Measurements from ENCODE around the gene SYNDIG1.
"Not testable (repeated sequence)": the region's sequence is repeated elsewhere in the genome, so short reads cannot be mapped to it uniquely, and the experiment has no call there.

The SYNDIG1 gene

DNA sequence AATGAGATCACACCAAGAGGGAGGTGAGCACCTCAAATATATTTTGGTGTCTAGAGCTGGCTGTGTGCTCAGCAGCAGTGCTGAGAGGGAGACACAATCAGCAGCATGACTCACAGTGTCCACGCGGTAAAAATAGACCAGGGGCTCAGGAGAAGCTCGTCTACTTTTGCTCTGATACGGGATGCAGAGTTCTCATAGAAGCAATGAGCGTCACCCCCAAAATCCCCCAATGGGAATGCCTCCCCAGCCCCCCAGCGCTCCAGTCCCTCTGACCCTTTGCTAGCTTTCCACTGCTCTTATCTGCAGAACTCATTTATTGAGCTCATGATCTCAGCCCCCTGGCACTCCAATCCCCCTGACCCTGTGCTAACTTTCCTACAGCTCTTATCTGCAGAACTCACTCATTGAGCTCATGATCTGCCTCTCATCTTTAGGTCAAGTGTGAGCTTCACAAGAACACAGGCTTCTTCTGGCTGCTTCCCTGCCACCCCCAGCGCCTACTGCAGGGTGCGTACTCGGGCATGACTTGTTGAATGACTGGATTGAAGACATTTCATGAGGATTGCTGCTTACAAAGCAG lies 34.0 kb downstream of the SYNDIG1 start:
- H3K4me3 ChIP-seq (ENCODE audit: low read depth, low read length), result no peak overlapping the region
- no peak for DNase-seq (ENCODE audit: low read depth)
- TF ChIP-seq, protein P1, sequence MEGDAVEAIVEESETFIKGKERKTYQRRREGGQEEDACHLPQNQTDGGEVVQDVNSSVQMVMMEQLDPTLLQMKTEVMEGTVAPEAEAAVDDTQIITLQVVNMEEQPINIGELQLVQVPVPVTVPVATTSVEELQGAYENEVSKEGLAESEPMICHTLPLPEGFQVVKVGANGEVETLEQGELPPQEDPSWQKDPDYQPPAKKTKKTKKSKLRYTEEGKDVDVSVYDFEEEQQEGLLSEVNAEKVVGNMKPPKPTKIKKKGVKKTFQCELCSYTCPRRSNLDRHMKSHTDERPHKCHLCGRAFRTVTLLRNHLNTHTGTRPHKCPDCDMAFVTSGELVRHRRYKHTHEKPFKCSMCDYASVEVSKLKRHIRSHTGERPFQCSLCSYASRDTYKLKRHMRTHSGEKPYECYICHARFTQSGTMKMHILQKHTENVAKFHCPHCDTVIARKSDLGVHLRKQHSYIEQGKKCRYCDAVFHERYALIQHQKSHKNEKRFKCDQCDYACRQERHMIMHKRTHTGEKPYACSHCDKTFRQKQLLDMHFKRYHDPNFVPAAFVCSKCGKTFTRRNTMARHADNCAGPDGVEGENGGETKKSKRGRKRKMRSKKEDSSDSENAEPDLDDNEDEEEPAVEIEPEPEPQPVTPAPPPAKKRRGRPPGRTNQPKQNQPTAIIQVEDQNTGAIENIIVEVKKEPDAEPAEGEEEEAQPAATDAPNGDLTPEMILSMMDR (IDR thresholded peaks at IDR 0.05; ENCODE audit: control insufficient read depth, extremely low read depth, insufficient read depth), result no peak

DNA sequence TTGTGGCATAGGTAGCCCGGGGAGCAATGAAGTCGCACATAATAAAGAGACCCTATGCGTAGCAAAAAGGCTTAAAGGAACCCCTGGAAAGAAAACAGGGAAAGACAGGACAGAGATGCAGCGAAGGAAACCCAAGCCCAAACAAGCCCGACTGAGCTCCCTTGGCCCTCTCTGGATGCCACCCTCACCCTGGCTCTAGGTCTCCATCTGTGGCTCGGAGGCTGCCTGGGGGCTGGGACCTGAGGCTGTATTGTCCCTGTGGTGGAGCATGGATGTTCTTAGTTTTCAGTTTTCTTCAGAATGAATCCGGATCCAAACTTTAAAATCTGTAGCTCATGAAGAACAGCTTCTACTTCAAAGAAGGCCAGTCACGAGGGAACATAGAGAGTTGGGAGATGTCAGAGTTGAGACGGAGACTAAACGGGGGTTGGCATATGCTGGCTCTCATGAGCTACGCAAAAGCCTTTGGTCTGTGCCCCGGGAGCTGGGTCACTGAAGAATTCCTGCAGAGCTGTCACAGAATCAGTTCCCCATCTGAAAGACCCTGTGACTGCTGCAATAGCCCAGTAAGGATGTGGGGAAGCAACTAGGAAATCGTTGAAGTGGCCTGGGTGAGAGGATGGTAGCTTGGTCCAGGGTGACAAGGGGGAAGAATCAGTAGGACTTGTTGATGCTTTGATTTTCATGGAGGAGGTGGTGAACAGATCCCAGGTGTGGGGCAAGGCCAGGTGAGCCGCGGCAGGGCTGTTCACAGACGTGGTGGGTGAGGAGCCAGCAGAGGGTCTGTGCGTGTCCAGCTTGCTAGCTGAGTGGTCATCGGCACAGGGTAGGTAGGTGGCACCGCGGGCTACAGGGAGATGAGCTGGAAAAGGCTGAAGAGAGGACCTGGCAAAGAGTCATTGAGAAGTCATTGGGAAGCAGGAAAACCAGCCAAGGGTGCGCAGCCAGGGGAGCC lies 35.2 kb downstream of the SYNDIG1 start:
- H3K4me3 ChIP-seq (ENCODE audit: low read depth, low read length), result no peak overlapping the region
- TF ChIP-seq, protein P1 (IDR thresholded peaks at IDR 0.05; ENCODE audit: control insufficient read depth, extremely low read depth, insufficient read depth), result no peak
- DNase-seq (ENCODE audit: low read depth), result no peak

DNA sequence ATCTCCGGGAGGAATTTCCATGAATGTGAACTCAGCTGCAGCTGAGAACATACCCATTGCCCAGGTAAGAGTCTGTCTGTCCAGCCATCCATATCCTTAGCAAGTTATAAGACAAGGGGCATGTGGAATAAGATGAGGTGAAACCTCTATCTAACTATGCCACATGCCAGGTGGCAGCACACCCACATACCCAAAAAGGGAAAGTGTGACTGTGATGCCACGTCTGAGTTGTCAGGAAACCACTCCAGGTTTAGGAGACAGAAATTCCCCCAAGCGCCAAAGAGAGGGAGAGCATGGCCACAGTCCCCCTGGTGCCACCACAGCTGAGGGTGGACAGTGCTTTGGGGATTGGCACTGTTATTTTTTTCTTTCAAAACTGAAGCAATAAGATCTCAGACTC lies 36.7 kb downstream of the SYNDIG1 start:
- DNase-seq (ENCODE audit: low read depth), result no peak
- TF ChIP-seq, protein P1 (IDR thresholded peaks at IDR 0.05; ENCODE audit: control insufficient read depth, extremely low read depth, insufficient read depth), result no peak
- H3K4me3 ChIP-seq (ENCODE audit: low read depth, low read length), result no peak overlapping the region

DNA sequence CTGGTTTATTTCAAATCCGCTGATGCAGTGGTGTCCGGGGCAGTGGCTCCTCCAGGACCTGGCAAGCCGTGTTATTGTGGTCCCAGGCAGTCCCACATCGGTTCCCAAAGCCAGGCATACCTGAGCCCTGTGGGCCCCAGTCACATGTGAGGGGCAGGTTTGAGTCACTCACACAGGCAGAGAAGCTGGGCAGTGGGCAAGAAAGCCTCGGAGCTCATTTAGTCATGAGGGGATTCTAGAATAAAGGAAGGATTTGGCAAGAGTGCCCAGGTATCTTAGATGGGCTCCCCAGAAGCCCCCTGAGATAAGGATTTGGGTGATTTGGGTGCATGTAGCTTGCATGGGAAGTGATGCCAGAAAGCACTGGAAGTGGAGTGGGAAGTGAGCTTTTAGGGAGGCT lies 37.3 kb downstream of the SYNDIG1 start:
- no peak overlapping the region for H3K4me3 ChIP-seq (ENCODE audit: low read depth, low read length)
- TF ChIP-seq, protein P1 (IDR thresholded peaks at IDR 0.05; ENCODE audit: control insufficient read depth, extremely low read depth, insufficient read depth), result no peak
- DNase-seq (ENCODE audit: low read depth), result no peak

DNA sequence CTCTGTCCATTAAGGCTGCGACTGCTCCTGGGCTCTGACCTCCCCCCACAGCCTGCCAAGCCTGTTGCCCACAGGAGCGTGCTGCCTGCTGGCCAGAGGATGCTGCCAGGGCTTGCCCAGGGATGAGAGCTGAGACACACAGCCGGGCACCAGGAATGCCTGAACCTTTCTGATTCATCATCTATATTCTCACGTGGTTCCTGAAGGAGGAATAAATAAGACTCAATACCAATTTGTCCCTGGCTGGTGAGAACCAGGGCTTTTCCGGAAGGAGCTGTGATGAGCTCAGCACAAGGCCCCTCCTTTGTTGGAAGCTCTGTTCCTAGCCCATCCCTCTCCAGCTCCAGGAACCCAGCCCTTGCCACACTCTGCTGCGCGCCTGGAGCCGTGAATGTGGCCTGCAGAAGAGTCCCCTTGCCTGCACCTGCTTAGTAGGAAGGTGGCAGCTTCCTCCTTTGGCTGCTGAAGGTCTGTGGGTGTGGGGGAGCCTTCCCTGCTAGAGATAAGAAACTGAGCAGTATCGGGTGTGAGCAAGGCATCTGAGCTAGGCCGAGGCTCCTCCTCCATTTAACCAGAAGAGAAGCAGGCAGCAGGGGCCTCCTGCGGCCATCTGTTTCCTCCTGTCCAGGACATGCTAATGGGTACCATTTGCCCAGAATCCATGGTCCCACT lies 37.9 kb downstream of the SYNDIG1 start:
- no peak overlapping the region for H3K4me3 ChIP-seq (ENCODE audit: low read depth, low read length)
- TF ChIP-seq, protein P1 (IDR thresholded peaks at IDR 0.05; ENCODE audit: control insufficient read depth, extremely low read depth, insufficient read depth), result no peak
- no peak for DNase-seq (ENCODE audit: low read depth)

DNA sequence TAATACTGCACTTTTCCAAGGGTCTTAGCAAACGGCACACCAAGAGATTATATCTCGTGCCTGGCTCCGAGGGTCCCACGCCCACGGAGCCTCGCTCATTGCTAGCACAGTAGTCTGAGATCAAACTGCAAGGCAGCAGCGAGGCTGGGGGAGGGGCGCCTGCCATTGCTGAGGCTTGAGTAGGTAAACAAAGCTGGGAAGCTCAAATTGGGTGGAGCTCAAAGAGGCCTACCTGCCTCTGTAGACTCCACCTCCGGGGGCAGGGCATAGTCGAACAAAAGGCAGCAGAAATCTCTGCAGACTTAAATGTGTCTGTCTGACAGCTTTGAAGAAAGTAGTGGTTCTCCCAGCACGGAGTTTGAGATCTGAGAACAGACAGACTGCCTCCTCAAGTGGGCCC lies 43.0 kb downstream of the SYNDIG1 start:
- DNase-seq (ENCODE audit: low read depth); H3K4me3 ChIP-seq (ENCODE audit: low read depth, low read length): not testable (repeated sequence)

DNA sequence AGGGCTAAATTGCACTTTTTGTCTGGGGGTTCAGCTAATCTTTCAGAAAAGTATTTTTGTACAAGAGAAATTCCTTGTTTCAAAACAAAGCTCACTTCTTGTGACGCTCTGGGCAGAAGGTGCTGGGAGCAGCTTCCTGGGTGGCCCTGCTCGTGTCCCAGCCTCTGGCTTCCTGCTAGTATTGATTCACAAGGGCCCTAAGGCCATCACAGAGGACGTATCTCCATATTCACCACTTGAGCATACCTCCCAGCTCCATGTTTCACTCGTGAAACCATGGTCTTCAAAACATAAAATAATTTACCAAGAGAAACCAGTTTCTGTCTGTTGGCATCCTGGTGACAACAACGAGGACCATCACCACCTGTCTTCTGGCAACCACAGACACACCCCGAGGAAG lies 49.1 kb downstream of the SYNDIG1 start:
- no peak for DNase-seq (ENCODE audit: low read depth)
- TF ChIP-seq, protein P1 (IDR thresholded peaks at IDR 0.05; ENCODE audit: control insufficient read depth, extremely low read depth, insufficient read depth), result no peak

More for the DNA sequence above, 49.1 kb downstream of the SYNDIG1 start:
- no peak overlapping the region for H3K4me3 ChIP-seq (ENCODE audit: low read depth, low read length)
